WTC11 (cell line): ENCODE results near the gene APPBP2. TPM values are rescaled to one million over a fixed set of nuclear protein-coding genes. Genes with fewer than 3 reads are reported as not detected.

Source experiments
- ATAC-seq: fragments of 200-7000 bp; cut with Tn5 transposase; 2 replicates; pipeline ENCODE4 v1.10.0; 2021; ENCODE audit warnings: mild to moderate bottlenecking, moderate library complexity
- CTCF ChIA-PET: fragments of 300-600 bp; sonication (Branson Sonifier 250); formaldehyde crosslinking; loops from one replicate; lab custom pipeline; 2021; ENCODE audit warnings: antibody characterized with exemption; lab: Charles Lee
- POLR2A ChIA-PET: fragments of 350-600 bp; sonication (Branson Sonifier 250); formaldehyde crosslinking; loops from one replicate; lab custom pipeline; 2021; ENCODE audit warnings: antibody characterized with exemption; lab: Charles Lee
- DNase-seq: peaks from one replicate; pipeline ENCODE4 v3.0.0; 2021; ENCODE audit warnings: low spot score
- H3K27ac Mint-ChIP-seq: 2 replicates; pipeline ENCODE4 v1.8.0; 2021; ENCODE audit warnings: mixed read lengths
- H3K27me3 Mint-ChIP-seq: 2 replicates; pipeline ENCODE4 v1.8.0; 2021; ENCODE audit warnings: low read depth, mild to moderate bottlenecking, moderate library complexity, mixed read lengths
- H3K36me3 Mint-ChIP-seq: 2 replicates; pipeline ENCODE4 v1.8.0; 2021; ENCODE audit warnings: mixed read lengths
- H3K4me1 Mint-ChIP-seq: 2 replicates; pipeline ENCODE4 v1.8.0; 2022; ENCODE audit warnings: mixed read lengths
- H3K4me3 Mint-ChIP-seq: 2 replicates; pipeline ENCODE4 v1.8.0; 2021; ENCODE audit warnings: mild to moderate bottlenecking, moderate library complexity, mixed read lengths
- H3K9me3 Mint-ChIP-seq: 2 replicates; pipeline ENCODE4 v1.8.0; 2021; ENCODE audit warnings: mixed read lengths
- CREB1 ChIP-seq: sonication (generic); formaldehyde crosslinking; IDR thresholded peaks from 2 replicates; pipeline ENCODE4 v1.8.0; 2023; ENCODE audit warnings: mild to moderate bottlenecking, missing genetic modification reagents
- GTF2I ChIP-seq: fragments of 250-450 bp; sonication (Bioruptor Pico); conservative IDR thresholded peaks from 2 replicates; pipeline ENCODE4 v1.4.0; 2021; ENCODE audit warnings: mild to moderate bottlenecking
- MYBL2 ChIP-seq: sonication (generic); formaldehyde crosslinking; IDR thresholded peaks from 2 replicates; pipeline ENCODE4 v1.8.1; 2023; ENCODE audit warnings: mild to moderate bottlenecking, moderate library complexity, missing genetic modification reagents
- NR1H2 ChIP-seq: sonication (generic); formaldehyde crosslinking; IDR thresholded peaks from 2 replicates; pipeline ENCODE4 v1.9.0; 2021; ENCODE audit warnings: mild to moderate bottlenecking, moderate library complexity, missing genetic modification reagents
- NR2C2 ChIP-seq: sonication (generic); formaldehyde crosslinking; IDR thresholded peaks from 2 replicates; pipeline ENCODE4 v1.8.0; 2022; ENCODE audit warnings: mild to moderate bottlenecking, missing genetic modification reagents
- PRRX2 ChIP-seq: fragments of 250-450 bp; sonication (Bioruptor Pico); IDR thresholded peaks from 2 replicates; pipeline ENCODE4 v1.8.0; 2021; ENCODE audit warnings: mild to moderate bottlenecking
- SMAD3 ChIP-seq: sonication (generic); formaldehyde crosslinking; IDR thresholded peaks from 2 replicates; pipeline ENCODE4 v1.8.0; 2022; ENCODE audit warnings: missing genetic modification reagents, mild to moderate bottlenecking, borderline replicate concordance
- SMAD4 ChIP-seq: sonication (generic); formaldehyde crosslinking; IDR thresholded peaks from 2 replicates; pipeline ENCODE4 v1.8.0; 2022; ENCODE audit warnings: mild to moderate bottlenecking, missing genetic modification reagents
- SOX15 ChIP-seq: fragments of 250-450 bp; sonication (Bioruptor Pico); IDR thresholded peaks from 2 replicates; pipeline ENCODE4 v1.9.0; 2021; ENCODE audit warnings: mild to moderate bottlenecking
- SP1 ChIP-seq: sonication (generic); formaldehyde crosslinking; conservative IDR thresholded peaks from 2 replicates; pipeline ENCODE4 v1.8.1; 2022; ENCODE audit warnings: missing genetic modification reagents
- TP53 ChIP-seq: sonication (generic); formaldehyde crosslinking; IDR thresholded peaks from 2 replicates; pipeline ENCODE4 v1.8.1; 2023; ENCODE audit warnings: mild to moderate bottlenecking, missing genetic modification reagents
- ZNF219 ChIP-seq: sonication (generic); formaldehyde crosslinking; IDR thresholded peaks from 2 replicates; pipeline ENCODE4 v1.8.0; 2023; ENCODE audit warnings: missing genetic modification reagents, mild to moderate bottlenecking, borderline replicate concordance
- ZNF317 ChIP-seq: sonication (generic); formaldehyde crosslinking; IDR thresholded peaks from 2 replicates; pipeline ENCODE4 v1.8.1; 2023; ENCODE audit warnings: low read depth, mild to moderate bottlenecking, moderate library complexity, missing genetic modification reagents, borderline replicate concordance
- ZNF396 ChIP-seq: fragments of 250-450 bp; sonication (Bioruptor Pico); IDR thresholded peaks from 2 replicates; pipeline ENCODE4 v1.8.0; 2021; ENCODE audit warnings: mild to moderate bottlenecking, moderate library complexity, borderline replicate concordance
- ZNF416 ChIP-seq: fragments of 250-450 bp; sonication (Bioruptor Pico); IDR thresholded peaks from 2 replicates; pipeline ENCODE4 v1.9.0; 2021; ENCODE audit warnings: mild to moderate bottlenecking, inconsistent platforms
- total RNA-seq: library from RNA; stranded (reverse); gene quantifications from 3 replicates; pipeline ENCODE4 v1.2.3, GENCODE V29; 2021
- TF ChIP-seq, protein P1 (sequence below): sonication (generic); formaldehyde crosslinking; IDR thresholded peaks from 2 replicates; pipeline ENCODE4 v1.8.0; 2022; ENCODE audit warnings: mild to moderate bottlenecking, missing genetic modification reagents
- TF ChIP-seq, protein P2 (sequence below): sonication (generic); formaldehyde crosslinking; IDR thresholded peaks from 2 replicates; pipeline ENCODE4 v1.8.0; 2022; ENCODE audit warnings: mild to moderate bottlenecking, missing genetic modification reagents
- TF ChIP-seq, protein P3 (sequence below): sonication (generic); formaldehyde crosslinking; IDR thresholded peaks from 2 replicates; pipeline ENCODE4 v1.8.1; 2023; ENCODE audit warnings: mild to moderate bottlenecking, missing genetic modification reagents, moderate library complexity
- TF ChIP-seq, protein P4 (sequence below): sonication (generic); formaldehyde crosslinking; IDR thresholded peaks from 2 replicates; pipeline ENCODE4 v1.8.1; 2023; ENCODE audit warnings: mild to moderate bottlenecking, missing genetic modification reagents
- TF ChIP-seq, protein P5 (sequence below): fragments of 200-600 bp; IDR thresholded peaks from 2 replicates; pipeline ENCODE4 v1.8.0; 2022; ENCODE audit warnings: antibody characterized with exemption
- TF ChIP-seq, protein P6 (sequence below): sonication (generic); formaldehyde crosslinking; IDR thresholded peaks from 2 replicates; pipeline ENCODE4 v1.8.1; 2022; ENCODE audit warnings: low read depth, mild to moderate bottlenecking, moderate library complexity, missing genetic modification reagents, borderline replicate concordance

Gene APPBP2
- total RNA-seq, 1 experiment from 2014 or later, result 15.3 TPM

DNA sequence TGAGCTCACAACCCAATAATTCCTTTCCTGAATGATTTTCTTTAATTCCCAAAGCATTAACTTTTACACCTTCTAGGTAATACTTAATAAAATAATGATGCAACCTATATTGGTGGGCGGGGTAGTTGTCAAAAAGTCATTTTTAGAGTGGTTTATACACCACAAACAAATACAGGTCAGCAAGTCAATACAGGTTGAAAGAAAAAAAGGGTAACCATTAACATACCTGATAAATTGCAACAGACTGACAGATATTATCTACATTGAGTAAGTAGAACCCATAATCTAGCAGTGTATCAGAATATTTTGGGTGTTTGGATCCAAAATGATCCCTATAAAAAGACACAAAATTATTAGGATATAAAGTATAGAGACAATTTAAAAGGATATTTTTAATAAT, 64.5 kb downstream of the APPBP2 start (continued):
- TF ChIP-seq, protein P1, sequence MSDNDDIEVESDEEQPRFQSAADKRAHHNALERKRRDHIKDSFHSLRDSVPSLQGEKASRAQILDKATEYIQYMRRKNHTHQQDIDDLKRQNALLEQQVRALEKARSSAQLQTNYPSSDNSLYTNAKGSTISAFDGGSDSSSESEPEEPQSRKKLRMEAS (CRISPR knock-in tag), result no peak
- TF ChIP-seq GTF2I (CRISPR knock-in tag), result no peak
- TF ChIP-seq ZNF219 (CRISPR knock-in tag), result no peak
- no peak for TF ChIP-seq ZNF396 (CRISPR knock-in tag)
- TF ChIP-seq PRRX2, result no peak

DNA sequence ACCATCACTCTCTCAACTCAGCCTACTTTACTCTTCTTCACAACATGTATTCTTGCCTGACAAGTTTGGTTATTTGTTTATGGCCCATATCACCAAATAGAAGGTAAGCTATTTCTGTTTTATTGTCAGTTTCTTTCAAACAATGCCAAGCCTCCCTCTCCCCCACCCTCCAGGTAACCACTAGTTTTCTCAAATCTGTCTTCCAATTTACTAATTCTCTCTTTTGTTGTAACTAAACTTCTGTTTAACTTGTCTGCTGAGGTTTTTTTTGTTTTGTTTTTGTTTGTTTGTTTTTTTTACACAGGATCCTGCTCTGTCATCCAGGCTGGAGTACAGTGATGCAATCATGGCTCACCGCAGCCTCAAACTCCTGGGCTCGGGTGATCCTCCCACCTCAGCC, 68.9 kb downstream of the APPBP2 start:
- no peak overlapping the region for H3K4me3 Mint-ChIP-seq
- ChIA-PET CTCF (no interaction called here), POLR2A (interaction anchor here (0.7 kb wide), 1 partner anchor 1599 kb away, joined by 3 read pairs; no protein-coding TSS in a partner anchor)
- peaks cover 40% of the 10 kb centered on the region for H3K36me3 Mint-ChIP-seq
- no peaks in the 10 kb centered on the region for H3K4me1 Mint-ChIP-seq
- DNase-seq (no peak), ATAC-seq (no peak)
- H3K27me3 Mint-ChIP-seq, result no peaks in the 10 kb centered on the region
- no peaks in the 10 kb centered on the region for H3K9me3 Mint-ChIP-seq
- TF ChIP-seq ZNF416 (CRISPR knock-in tag) (no peak), SMAD3 (CRISPR knock-in tag) (no peak), CREB1 (no peak)
- TF ChIP-seq, protein P2, sequence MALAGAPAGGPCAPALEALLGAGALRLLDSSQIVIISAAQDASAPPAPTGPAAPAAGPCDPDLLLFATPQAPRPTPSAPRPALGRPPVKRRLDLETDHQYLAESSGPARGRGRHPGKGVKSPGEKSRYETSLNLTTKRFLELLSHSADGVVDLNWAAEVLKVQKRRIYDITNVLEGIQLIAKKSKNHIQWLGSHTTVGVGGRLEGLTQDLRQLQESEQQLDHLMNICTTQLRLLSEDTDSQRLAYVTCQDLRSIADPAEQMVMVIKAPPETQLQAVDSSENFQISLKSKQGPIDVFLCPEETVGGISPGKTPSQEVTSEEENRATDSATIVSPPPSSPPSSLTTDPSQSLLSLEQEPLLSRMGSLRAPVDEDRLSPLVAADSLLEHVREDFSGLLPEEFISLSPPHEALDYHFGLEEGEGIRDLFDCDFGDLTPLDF, result no peak
- TF ChIP-seq, protein P3, sequence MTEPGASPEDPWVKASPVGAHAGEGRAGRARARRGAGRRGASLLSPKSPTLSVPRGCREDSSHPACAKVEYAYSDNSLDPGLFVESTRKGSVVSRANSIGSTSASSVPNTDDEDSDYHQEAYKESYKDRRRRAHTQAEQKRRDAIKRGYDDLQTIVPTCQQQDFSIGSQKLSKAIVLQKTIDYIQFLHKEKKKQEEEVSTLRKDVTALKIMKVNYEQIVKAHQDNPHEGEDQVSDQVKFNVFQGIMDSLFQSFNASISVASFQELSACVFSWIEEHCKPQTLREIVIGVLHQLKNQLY (CRISPR knock-in tag), result no peak
- TF ChIP-seq, protein P4, sequence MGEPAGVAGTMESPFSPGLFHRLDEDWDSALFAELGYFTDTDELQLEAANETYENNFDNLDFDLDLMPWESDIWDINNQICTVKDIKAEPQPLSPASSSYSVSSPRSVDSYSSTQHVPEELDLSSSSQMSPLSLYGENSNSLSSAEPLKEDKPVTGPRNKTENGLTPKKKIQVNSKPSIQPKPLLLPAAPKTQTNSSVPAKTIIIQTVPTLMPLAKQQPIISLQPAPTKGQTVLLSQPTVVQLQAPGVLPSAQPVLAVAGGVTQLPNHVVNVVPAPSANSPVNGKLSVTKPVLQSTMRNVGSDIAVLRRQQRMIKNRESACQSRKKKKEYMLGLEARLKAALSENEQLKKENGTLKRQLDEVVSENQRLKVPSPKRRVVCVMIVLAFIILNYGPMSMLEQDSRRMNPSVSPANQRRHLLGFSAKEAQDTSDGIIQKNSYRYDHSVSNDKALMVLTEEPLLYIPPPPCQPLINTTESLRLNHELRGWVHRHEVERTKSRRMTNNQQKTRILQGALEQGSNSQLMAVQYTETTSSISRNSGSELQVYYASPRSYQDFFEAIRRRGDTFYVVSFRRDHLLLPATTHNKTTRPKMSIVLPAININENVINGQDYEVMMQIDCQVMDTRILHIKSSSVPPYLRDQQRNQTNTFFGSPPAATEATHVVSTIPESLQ (CRISPR knock-in tag), result no peak
- TF ChIP-seq, protein P5, sequence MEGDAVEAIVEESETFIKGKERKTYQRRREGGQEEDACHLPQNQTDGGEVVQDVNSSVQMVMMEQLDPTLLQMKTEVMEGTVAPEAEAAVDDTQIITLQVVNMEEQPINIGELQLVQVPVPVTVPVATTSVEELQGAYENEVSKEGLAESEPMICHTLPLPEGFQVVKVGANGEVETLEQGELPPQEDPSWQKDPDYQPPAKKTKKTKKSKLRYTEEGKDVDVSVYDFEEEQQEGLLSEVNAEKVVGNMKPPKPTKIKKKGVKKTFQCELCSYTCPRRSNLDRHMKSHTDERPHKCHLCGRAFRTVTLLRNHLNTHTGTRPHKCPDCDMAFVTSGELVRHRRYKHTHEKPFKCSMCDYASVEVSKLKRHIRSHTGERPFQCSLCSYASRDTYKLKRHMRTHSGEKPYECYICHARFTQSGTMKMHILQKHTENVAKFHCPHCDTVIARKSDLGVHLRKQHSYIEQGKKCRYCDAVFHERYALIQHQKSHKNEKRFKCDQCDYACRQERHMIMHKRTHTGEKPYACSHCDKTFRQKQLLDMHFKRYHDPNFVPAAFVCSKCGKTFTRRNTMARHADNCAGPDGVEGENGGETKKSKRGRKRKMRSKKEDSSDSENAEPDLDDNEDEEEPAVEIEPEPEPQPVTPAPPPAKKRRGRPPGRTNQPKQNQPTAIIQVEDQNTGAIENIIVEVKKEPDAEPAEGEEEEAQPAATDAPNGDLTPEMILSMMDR, result no peak
- TF ChIP-seq, all 79 proteins: peak for 0
- H3K27ac Mint-ChIP-seq, result no peak overlapping the region

DNA sequence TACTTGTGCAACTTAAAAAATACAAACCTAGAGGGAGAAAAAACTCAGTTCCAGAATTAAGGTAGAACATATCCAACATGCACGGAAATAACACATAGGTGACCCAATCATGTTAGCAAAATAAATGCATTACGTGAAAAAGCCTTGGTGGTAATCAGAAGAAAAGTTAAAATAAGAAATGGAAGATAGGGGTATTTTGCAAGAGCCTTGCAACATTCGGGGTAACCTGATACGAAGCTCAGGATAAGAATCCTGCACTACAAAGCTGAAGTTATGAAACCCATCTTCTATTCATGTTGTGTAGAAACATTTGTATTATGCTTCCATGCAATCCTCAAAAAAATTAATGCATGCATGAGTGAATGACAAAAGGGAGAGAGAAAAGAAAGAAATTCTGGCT, 70.7 kb downstream of the APPBP2 start:
- Mint-ChIP-seq H3K27ac (no peak overlapping the region), H3K4me1 (no peaks in the 10 kb centered on the region), H3K27me3 (no peaks in the 10 kb centered on the region), H3K9me3 (no peaks in the 10 kb centered on the region), H3K4me3 (no peak overlapping the region), H3K36me3 (peaks cover 44% of the 10 kb centered on the region)
- no peak for ATAC-seq
- TF ChIP-seq SP1 (CRISPR knock-in tag) (no peak), MYBL2 (CRISPR knock-in tag) (no peak), NR1H2 (CRISPR knock-in tag) (no peak)
- no peak for DNase-seq
- POLR2A ChIA-PET, result no interaction called here
- CTCF ChIA-PET, result no interaction called here

DNA sequence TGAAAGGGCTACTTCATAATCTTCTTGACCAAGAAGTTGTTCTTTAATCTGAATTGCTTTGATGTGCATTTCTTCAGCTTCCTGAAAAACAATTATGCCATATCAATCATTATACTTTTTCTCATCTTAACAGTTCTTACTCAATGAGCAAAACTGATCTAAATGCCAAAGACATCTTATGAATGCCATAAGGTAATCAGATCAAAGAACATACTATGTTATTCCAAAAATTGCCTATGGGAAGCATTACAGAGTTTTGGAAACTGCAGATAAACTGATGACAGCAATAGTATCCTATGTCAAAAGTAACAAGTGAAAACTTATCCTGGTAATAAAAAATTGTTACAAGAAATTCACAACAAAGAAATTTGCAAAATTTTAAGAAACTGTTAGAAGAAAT, 74.1 kb downstream of the APPBP2 start:
- no peak overlapping the region for H3K27ac Mint-ChIP-seq
- peaks cover 44% of the 10 kb centered on the region for H3K36me3 Mint-ChIP-seq
- H3K9me3 Mint-ChIP-seq, result no peaks in the 10 kb centered on the region
- no peak for DNase-seq
- H3K4me1 Mint-ChIP-seq, result no peaks in the 10 kb centered on the region
- CTCF ChIA-PET, result no interaction called here
- no peak overlapping the region for H3K4me3 Mint-ChIP-seq
- POLR2A ChIA-PET, result no interaction called here
- ATAC-seq, result no peak
- H3K27me3 Mint-ChIP-seq, result no peaks in the 10 kb centered on the region
- TF ChIP-seq SOX15 (CRISPR knock-in tag) (no peak), SMAD4 (CRISPR knock-in tag) (no peak), NR2C2 (CRISPR knock-in tag) (no peak), ZNF317 (CRISPR knock-in tag) (no peak), TP53 (CRISPR knock-in tag) (no peak)
- TF ChIP-seq, protein P3 (CRISPR knock-in tag), result no peak
- TF ChIP-seq, protein P4 (CRISPR knock-in tag), result no peak
- TF ChIP-seq, protein P6, sequence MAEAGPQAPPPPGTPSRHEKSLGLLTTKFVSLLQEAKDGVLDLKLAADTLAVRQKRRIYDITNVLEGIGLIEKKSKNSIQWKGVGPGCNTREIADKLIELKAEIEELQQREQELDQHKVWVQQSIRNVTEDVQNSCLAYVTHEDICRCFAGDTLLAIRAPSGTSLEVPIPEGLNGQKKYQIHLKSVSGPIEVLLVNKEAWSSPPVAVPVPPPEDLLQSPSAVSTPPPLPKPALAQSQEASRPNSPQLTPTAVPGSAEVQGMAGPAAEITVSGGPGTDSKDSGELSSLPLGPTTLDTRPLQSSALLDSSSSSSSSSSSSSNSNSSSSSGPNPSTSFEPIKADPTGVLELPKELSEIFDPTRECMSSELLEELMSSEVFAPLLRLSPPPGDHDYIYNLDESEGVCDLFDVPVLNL (CRISPR knock-in tag), result no peak
